ENCODE results near the gene ABLIM2. TPM values are rescaled to one million over a fixed set of nuclear protein-coding genes. Genes with fewer than 3 reads are reported as not detected.

The ABLIM2 gene
- total RNA-seq, 4 donors from 2014 or later = 9.2 to 24.0 (median 12.3) TPM

- Histone ChIP-seq H3K36me3 (no peaks in the 10 kb centered on the region), H3K9me3 (no peaks in the 10 kb centered on the region), H3K4me3 (replicated peaks in 1 of 3) (no peak overlapping the region), H3K4me1 (peaks cover 2 to 9% of the 10 kb centered on the region in 2 donors), H3K27me3 (no peaks in the 10 kb centered on the region), H3K27ac (no peak overlapping the region)
- no peak for DNase-seq
- intact Hi-C loops (cut with DNase I) = no loop called here
- TF ChIP-seq POLR2A (IDR thresholded peaks at IDR 0.05) = no peak
- TF ChIP-seq, protein P1, sequence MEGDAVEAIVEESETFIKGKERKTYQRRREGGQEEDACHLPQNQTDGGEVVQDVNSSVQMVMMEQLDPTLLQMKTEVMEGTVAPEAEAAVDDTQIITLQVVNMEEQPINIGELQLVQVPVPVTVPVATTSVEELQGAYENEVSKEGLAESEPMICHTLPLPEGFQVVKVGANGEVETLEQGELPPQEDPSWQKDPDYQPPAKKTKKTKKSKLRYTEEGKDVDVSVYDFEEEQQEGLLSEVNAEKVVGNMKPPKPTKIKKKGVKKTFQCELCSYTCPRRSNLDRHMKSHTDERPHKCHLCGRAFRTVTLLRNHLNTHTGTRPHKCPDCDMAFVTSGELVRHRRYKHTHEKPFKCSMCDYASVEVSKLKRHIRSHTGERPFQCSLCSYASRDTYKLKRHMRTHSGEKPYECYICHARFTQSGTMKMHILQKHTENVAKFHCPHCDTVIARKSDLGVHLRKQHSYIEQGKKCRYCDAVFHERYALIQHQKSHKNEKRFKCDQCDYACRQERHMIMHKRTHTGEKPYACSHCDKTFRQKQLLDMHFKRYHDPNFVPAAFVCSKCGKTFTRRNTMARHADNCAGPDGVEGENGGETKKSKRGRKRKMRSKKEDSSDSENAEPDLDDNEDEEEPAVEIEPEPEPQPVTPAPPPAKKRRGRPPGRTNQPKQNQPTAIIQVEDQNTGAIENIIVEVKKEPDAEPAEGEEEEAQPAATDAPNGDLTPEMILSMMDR (IDR thresholded peaks at IDR 0.05) = no peak
- 74 to 78% methylated on average over 5 to 6 of the region's 6 CpGs for WGBS, 2 donors
Measured at GRCh38 chr4:8152865-8153257, 5.8 kb downstream of the ABLIM2 start.

- H3K9me3 ChIP-seq = no peaks in the 10 kb centered on the region
- DNase-seq = no peak
- no peak overlapping the region for H3K27ac ChIP-seq
- no peak overlapping the region for H3K4me3 ChIP-seq (replicated peaks in 1 of 3)
- TF ChIP-seq POLR2A (IDR thresholded peaks at IDR 0.05) = no peak
- TF ChIP-seq, protein P1 (IDR thresholded peaks at IDR 0.05) = no peak
- peaks cover 0 to 3% of the 10 kb centered on the region in 2 donors for H3K4me1 ChIP-seq
- H3K27me3 ChIP-seq = no peaks in the 10 kb centered on the region
- H3K36me3 ChIP-seq = no peaks in the 10 kb centered on the region
- intact Hi-C loops (cut with DNase I) = no loop called here
- WGBS, 2 donors = 89 to 93% methylated on average over 17 to 28 of the region's 39 CpGs
Measured at GRCh38 chr4:8152090-8152864, 6.3 kb downstream of the ABLIM2 start.

- 89 to 95% methylated on average over 9 to 11 of the region's 15 CpGs for WGBS, 2 donors
- no peaks in the 10 kb centered on the region for H3K9me3 ChIP-seq
- no peak overlapping the region for H3K4me3 ChIP-seq (replicated peaks in 1 of 3)
- DNase-seq = no peak
- no peaks in the 10 kb centered on the region for H3K36me3 ChIP-seq
- no peaks in the 10 kb centered on the region for H3K4me1 ChIP-seq
- TF ChIP-seq, protein P1 (IDR thresholded peaks at IDR 0.05) = no peak
- intact Hi-C loops (cut with DNase I) = no loop called here
- no peaks in the 10 kb centered on the region for H3K27me3 ChIP-seq
- no peak overlapping the region for H3K27ac ChIP-seq
Measured at GRCh38 chr4:8151165-8151650, 7.4 kb downstream of the ABLIM2 start.

GRCh38 chr4:8150152-8151090 is 8.2 kb downstream of the ABLIM2 start:
- Histone ChIP-seq H3K4me3 (replicated peaks in 1 of 3) (no peak overlapping the region), H3K9me3 (no peaks in the 10 kb centered on the region), H3K27ac (no peak overlapping the region), H3K27me3 (no peaks in the 10 kb centered on the region), H3K36me3 (no peaks in the 10 kb centered on the region), H3K4me1 (peaks cover 0 to 5% of the 10 kb centered on the region in 2 donors)
- no peak for DNase-seq
- intact Hi-C loops (cut with DNase I) = no loop called here
- TF ChIP-seq, protein P1 (IDR thresholded peaks at IDR 0.05) = no peak
- no peak for TF ChIP-seq POLR2A (IDR thresholded peaks at IDR 0.05)
- 90 to 91% methylated on average over 13 to 29 of the region's 29 CpGs for WGBS, 2 donors
